HepG2 (cell line): ENCODE data around the gene VCPKMT. TPM values are rescaled to one million over a fixed set of nuclear protein-coding genes. Genes with fewer than 3 reads are reported as not detected.

Experiments used
- CHCHD3 ChIP-seq: sonication (generic); formaldehyde crosslinking; IDR thresholded peaks from 2 replicates; pipeline ENCODE4 v1.8.0; 2022; ENCODE audit warnings: mild to moderate bottlenecking, missing genetic modification reagents, moderate library complexity
- ELF1 ChIP-seq: sonication (generic); formaldehyde crosslinking; IDR thresholded peaks from 2 replicates; pipeline ENCODE4 v1.4.0; 2020; ENCODE audit warnings: missing genetic modification reagents
- FOXA3 ChIP-seq: IDR thresholded peaks from 2 replicates; pipeline ENCODE4 v1.6.1; 2016; ENCODE audit warnings: missing genetic modification reagents, missing compliant biosample characterization
- GATAD2A ChIP-seq: IDR thresholded peaks from 2 replicates; pipeline ENCODE4 v1.6.1; 2016
- HNRNPL ChIP-seq: fragments of 200-400 bp; formaldehyde crosslinking; IDR thresholded peaks from 2 replicates; pipeline ENCODE4 v1.6.1; 2017; ENCODE audit warnings: mild to moderate bottlenecking, low read depth, low read length
- ONECUT2 ChIP-seq: sonication (generic); formaldehyde crosslinking; IDR thresholded peaks from 2 replicates; pipeline ENCODE4 v1.4.0; 2020; ENCODE audit warnings: missing genetic modification reagents
- PAXIP1 ChIP-seq: sonication (generic); formaldehyde crosslinking; conservative IDR thresholded peaks from 2 replicates; pipeline ENCODE4 v1.4.0; 2020; ENCODE audit warnings: mild to moderate bottlenecking, missing genetic modification reagents, moderate library complexity
- RXRB ChIP-seq: IDR thresholded peaks from 2 replicates; pipeline ENCODE4 v1.6.1; 2016; ENCODE audit warnings: borderline replicate concordance, missing genetic modification reagents, missing compliant biosample characterization
- SIN3B ChIP-seq: fragments of 150-350 bp; IDR thresholded peaks from 2 replicates; pipeline ENCODE4 v1.6.1; 2014; ENCODE audit warnings: low read length
- SMARCC2 ChIP-seq: fragments of 450-650 bp; IDR thresholded peaks from 2 replicates; pipeline ENCODE4 v1.6.1; 2017; ENCODE audit warnings: antibody characterized with exemption, mild to moderate bottlenecking
- U2AF1 ChIP-seq: fragments of 200-400 bp; formaldehyde crosslinking; optimal IDR thresholded peaks from 2 replicates; pipeline ENCODE3; 2017; ENCODE audit warnings: mild to moderate bottlenecking, low read depth, low read length
- ZNF275 ChIP-seq: sonication (generic); formaldehyde crosslinking; IDR thresholded peaks from 2 replicates; pipeline ENCODE4 v1.8.0; 2022; ENCODE audit warnings: missing genetic modification reagents, mild to moderate bottlenecking, inconsistent platforms, borderline replicate concordance
- ZNF292 ChIP-seq: sonication (generic); formaldehyde crosslinking; IDR thresholded peaks from 2 replicates; pipeline ENCODE4 v1.8.1; 2022; ENCODE audit warnings: mild to moderate bottlenecking, low read depth, missing genetic modification reagents, borderline replicate concordance
- ZNF547 ChIP-seq: sonication (generic); formaldehyde crosslinking; IDR thresholded peaks from 2 replicates; pipeline ENCODE4 v1.5.1; 2020; ENCODE audit warnings: mild to moderate bottlenecking, missing genetic modification reagents
- polyA plus RNA-seq, 8 experiments: library from polyadenylated mRNA; depleted of rRNA in 3 of 8; stranded (reverse) in 7 of 8; unstranded in 1 of 8; fragments of >200 nt; fragmentation: Illumina TruSeq in 4 of 8; extraction: Trizol in 4 of 8; gene quantifications; 2 replicates each; pipeline versions ENCODE4 v1.2.1 to v1.2.3, GENCODE V29; 2011 to 2016; ENCODE audit warnings: low read depth in 4 of 8, missing spikeins in 1 of 8, mixed read lengths in 1 of 8; ENCODE audit not compliant: insufficient read depth in 1 of 8
- total RNA-seq, 5 experiments: library from RNA; depleted of rRNA; stranded (reverse); fragments of >200 nt; fragmentation: Illumina TruSeq; extraction: Trizol; gene quantifications; 2 replicates each; pipeline ENCODE4 v1.2.3, GENCODE V29; 2016; ENCODE audit warnings: low read depth in 1 of 5
- TF ChIP-seq, protein P1 (sequence below): sonication (generic); formaldehyde crosslinking; IDR thresholded peaks from 2 replicates; pipeline ENCODE4 v1.9.0; 2021; ENCODE audit warnings: mild to moderate bottlenecking, missing genetic modification reagents
- TF ChIP-seq, protein P2 (sequence below): sonication (generic); formaldehyde crosslinking; IDR thresholded peaks from 2 replicates; pipeline ENCODE4 v1.4.0; 2020; ENCODE audit warnings: missing genetic modification reagents

The VCPKMT gene
- total and polyA plus RNA-seq, 2 of the 13 experiments (the other 11 are each of a cell fraction or from before 2014, with no cell fraction given): 3.9 to 5.4 TPM

- TF ChIP-seq, protein P1, sequence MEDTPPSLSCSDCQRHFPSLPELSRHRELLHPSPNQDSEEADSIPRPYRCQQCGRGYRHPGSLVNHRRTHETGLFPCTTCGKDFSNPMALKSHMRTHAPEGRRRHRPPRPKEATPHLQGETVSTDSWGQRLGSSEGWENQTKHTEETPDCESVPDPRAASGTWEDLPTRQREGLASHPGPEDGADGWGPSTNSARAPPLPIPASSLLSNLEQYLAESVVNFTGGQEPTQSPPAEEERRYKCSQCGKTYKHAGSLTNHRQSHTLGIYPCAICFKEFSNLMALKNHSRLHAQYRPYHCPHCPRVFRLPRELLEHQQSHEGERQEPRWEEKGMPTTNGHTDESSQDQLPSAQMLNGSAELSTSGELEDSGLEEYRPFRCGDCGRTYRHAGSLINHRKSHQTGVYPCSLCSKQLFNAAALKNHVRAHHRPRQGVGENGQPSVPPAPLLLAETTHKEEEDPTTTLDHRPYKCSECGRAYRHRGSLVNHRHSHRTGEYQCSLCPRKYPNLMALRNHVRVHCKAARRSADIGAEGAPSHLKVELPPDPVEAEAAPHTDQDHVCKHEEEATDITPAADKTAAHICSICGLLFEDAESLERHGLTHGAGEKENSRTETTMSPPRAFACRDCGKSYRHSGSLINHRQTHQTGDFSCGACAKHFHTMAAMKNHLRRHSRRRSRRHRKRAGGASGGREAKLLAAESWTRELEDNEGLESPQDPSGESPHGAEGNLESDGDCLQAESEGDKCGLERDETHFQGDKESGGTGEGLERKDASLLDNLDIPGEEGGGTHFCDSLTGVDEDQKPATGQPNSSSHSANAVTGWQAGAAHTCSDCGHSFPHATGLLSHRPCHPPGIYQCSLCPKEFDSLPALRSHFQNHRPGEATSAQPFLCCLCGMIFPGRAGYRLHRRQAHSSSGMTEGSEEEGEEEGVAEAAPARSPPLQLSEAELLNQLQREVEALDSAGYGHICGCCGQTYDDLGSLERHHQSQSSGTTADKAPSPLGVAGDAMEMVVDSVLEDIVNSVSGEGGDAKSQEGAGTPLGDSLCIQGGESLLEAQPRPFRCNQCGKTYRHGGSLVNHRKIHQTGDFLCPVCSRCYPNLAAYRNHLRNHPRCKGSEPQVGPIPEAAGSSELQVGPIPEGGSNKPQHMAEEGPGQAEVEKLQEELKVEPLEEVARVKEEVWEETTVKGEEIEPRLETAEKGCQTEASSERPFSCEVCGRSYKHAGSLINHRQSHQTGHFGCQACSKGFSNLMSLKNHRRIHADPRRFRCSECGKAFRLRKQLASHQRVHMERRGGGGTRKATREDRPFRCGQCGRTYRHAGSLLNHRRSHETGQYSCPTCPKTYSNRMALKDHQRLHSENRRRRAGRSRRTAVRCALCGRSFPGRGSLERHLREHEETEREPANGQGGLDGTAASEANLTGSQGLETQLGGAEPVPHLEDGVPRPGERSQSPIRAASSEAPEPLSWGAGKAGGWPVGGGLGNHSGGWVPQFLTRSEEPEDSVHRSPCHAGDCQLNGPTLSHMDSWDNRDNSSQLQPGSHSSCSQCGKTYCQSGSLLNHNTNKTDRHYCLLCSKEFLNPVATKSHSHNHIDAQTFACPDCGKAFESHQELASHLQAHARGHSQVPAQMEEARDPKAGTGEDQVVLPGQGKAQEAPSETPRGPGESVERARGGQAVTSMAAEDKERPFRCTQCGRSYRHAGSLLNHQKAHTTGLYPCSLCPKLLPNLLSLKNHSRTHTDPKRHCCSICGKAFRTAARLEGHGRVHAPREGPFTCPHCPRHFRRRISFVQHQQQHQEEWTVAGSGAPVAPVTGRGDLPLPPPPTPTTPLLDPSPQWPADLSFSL (CRISPR knock-in tag): peak; percentile 76
- TF ChIP-seq CHCHD3 (CRISPR knock-in tag): no peak
- TF ChIP-seq GATAD2A (CRISPR knock-in tag): peak; percentile 48; the same call in 1 of the 2 replicates
- TF ChIP-seq SMARCC2: no peak
- TF ChIP-seq ZNF547: peak; percentile 15
- no peak for TF ChIP-seq SIN3B
- TF ChIP-seq ZNF275 (CRISPR knock-in tag): 0 out of 2 replicates have a peak, but pooled peaks have one; percentile 15
- TF ChIP-seq FOXA3 (CRISPR knock-in tag): peak; percentile 25; the same call in 1 of the 2 replicates
- TF ChIP-seq ELF1 (CRISPR knock-in tag): peak; percentile 88
- TF ChIP-seq HNRNPL: peak; percentile 96
- TF ChIP-seq PAXIP1: peak; percentile 38
- TF ChIP-seq U2AF1: peak; percentile 38
- TF ChIP-seq ZNF292: peak; percentile 34; the same call in 1 of the 2 replicates
- no peak for TF ChIP-seq ONECUT2 (CRISPR knock-in tag)
- TF ChIP-seq, protein P2, sequence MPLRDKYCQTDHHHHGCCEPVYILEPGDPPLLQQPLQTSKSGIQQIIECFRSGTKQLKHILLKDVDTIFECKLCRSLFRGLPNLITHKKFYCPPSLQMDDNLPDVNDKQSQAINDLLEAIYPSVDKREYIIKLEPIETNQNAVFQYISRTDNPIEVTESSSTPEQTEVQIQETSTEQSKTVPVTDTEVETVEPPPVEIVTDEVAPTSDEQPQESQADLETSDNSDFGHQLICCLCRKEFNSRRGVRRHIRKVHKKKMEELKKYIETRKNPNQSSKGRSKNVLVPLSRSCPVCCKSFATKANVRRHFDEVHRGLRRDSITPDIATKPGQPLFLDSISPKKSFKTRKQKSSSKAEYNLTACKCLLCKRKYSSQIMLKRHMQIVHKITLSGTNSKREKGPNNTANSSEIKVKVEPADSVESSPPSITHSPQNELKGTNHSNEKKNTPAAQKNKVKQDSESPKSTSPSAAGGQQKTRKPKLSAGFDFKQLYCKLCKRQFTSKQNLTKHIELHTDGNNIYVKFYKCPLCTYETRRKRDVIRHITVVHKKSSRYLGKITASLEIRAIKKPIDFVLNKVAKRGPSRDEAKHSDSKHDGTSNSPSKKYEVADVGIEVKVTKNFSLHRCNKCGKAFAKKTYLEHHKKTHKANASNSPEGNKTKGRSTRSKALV (CRISPR knock-in tag): peak; percentile 63; the same call in 1 of the 2 replicates
- TF ChIP-seq RXRB (CRISPR knock-in tag): peak; percentile 64; the same call in 1 of the 2 replicates
These were observed 54.5 kb downstream of the VCPKMT start (continued) for GRCh38 chr14:50061664-50062437.
